Activated naive CD4-positive, alpha-beta T cell treated with anti-CD3 and anti-CD28 coated beads, Interleukin-2, amount 50 U/mL, for 16 hours (primary cell): ENCODE results near the gene ARFGAP3.

Experiments
- DNase-seq: peaks from one replicate; pipeline ENCODE4 v3.0.0-alpha.2; 2020

The ARFGAP3 gene, protein sequence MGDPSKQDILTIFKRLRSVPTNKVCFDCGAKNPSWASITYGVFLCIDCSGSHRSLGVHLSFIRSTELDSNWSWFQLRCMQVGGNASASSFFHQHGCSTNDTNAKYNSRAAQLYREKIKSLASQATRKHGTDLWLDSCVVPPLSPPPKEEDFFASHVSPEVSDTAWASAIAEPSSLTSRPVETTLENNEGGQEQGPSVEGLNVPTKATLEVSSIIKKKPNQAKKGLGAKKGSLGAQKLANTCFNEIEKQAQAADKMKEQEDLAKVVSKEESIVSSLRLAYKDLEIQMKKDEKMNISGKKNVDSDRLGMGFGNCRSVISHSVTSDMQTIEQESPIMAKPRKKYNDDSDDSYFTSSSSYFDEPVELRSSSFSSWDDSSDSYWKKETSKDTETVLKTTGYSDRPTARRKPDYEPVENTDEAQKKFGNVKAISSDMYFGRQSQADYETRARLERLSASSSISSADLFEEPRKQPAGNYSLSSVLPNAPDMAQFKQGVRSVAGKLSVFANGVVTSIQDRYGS

DNA sequence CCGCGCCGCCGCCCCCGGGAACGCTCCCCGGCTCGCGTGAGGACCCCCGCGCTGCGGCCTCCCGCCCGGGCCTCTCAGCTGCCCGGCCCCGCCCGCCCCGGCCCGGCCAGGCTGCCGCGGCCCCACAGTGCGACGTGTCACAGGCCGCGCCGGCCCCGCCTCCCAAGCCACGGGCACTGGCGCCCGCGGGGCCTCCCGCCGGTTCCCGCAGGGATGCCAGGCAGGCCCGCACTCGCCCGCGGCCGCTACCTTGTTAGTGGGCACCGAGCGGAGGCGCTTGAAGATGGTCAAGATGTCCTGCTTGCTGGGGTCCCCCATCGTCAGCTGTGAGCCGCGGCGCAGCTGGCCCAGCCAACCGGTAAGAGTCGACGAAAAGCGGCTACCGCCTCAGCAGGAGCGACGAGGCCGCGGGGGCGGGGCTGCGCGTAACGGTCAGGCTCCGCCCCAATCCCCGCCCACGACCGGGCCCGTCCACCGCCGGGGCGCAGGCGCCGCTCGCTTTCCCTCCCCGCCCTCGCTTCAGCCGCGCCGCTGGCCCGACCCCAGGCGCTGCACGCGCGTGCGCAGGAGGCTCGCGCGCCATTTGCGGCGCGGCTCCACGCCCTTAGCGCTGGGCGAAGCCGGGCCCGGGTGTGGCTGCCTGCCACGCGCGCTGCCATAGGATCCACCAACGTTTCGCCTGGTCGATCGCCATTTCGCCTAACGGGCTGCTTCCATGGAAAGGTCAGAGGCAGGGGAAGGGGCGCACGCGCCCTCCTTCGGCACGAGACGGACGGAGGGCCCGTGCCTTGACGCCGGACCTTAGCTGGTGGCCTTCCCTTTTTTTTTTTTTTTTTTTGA lies at the start of gene ARFGAP3:
Gene ARFGAP3, minus strand, starts transcription at position 409 of the 840 bp plus-strand sequence. Its CDS starts 91 bp downstream, at position 318.
- peak; percentile 94 for DNase-seq

DNA sequence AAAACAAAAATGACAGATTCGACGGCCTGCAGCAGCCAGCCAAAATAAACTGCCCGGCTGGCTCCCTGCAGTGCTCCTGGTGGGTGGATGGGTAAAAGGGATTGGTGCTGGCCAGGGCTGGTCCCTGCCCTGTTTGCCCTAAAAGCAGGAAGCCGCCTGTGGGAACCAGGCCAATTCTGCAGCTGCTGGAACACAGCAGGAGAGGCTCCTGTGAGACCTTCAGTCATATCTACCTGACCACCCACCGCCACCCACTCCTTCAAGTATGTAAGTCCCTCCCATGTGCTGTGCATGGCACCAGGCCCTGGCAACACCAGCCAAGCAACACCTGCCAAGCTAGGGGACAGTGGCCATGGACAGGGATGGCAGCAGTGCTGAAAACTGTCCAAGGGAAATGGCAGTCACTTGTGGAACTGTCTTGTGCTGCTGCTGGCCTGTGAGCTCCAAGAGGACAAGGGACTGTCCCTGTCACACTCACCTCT lies 48.7 kb upstream of the ARFGAP3 start:
- DNase-seq: no peak

DNA sequence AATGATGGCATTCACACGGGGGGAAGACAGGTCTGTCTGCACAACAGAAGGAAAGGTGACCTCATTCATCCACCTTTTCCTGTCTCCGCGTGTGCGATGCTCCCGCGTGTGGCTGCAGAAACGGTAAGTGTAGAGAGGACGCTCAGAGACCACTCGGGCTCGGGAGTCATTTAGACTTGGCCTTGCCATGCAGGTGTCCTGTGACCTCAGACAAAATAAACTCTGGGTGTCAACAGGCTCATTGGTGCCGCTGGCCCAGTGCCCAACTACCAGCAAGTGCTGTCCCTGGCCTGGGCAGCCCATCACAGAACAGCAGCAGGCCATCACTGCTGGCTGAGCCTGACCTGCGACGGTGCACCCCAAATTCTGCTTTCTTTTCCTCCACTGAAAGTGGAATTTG lies 48.1 kb upstream of the ARFGAP3 start:
- DNase-seq: no peak

DNA sequence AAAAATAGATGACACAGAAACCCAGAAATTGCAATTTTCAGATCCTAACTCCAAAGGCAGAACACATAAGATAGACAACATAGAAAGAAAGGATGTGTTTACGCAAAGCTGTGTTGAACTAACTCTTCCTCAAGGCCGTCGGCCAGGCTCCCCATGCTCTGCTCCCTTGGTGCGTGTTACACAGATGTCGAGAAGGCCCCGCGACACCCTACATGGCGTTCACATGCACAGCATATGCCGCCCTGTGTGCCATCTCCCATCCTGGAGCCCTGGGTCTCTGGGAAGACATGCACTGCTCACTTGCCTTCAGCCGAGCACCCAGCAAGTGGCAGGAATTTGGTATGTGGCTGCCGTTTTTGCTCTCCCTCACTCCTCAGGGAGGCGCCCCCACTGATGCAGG lies 47.0 kb upstream of the ARFGAP3 start:
- DNase-seq: no peak

DNA sequence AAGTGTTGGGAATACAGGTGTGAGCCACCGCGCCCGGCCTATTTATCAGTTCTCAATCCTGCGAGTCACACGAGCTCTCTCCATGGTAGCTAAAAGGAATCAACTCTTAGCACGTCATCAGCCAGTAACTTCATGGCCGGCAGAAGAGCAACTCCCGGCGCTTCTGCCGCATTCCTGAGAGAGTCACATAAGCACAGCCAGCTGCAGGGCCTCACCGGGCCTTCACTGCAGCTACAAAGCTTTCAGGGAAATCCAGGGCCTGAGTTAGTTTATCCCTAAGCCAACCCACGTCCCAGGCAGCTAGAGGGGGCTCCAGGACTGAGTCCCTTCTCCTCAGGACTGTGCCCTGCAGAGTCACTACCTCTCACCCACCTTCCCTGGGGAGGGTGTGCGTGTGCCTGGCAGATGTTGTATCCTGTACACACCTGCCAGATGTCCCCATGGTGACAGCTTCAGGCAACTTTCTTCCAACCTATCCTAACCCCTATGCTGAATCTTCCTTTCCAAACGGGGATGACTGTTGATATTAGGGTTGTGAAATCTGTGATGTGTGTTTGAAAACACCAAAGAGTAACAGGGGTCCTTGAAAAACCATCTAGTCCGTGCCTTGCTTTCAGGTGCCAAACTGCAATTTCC lies 45.9 kb upstream of the ARFGAP3 start:
- no peak for DNase-seq

DNA sequence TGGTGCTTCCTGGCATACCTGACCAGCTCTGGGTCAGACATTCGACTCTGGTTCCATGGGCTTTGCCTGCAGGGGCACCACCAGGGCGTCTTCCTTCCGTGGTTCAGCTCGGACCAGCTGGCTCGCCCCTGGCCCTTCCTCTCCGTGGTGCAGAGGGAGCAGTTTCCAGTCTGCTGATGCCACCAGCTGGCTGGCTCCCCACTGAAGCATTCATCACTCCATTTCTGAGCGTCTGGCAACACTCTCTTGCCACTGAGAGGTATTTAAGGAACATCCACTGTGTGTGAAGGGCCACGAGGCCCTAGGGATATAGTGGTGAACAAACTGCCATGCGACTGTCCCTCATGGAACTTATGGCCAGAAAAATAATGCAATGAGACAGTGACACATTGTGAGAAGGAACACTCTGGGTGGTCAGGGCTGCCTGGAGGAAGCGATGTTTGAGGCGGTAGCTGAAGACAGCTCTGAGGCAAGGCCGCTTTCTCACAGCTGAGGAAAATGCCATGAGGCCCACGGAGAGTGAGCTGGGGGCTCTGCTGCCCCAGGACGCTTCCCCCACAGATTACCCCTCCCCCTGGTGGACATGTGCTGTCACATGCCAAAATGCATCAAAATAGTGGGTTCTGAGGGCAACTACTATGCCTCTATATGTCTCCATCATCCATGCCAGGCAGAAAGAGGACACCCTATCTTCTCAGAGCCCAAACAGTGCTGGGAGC lies 44.9 kb upstream of the ARFGAP3 start:
- no peak for DNase-seq

DNA sequence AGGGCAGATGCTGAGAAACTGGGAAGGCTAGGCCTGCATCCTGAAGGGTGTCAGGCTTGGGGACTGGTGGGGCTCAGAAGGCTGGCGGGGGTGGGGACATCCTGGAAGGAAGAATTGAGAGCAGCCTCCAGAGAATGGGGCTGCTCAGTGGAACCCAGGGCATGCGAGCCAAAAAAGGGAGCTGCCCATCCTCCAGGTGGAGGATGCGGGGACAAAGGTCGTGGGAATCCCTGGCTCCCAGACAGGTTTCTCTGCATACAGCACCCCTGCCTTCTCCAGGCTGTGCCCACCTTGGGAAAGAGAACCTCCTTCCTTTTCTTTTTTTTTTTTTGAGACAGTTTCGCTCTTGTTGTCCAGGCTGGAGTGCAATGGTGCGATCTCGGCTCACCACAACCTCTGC lies 40.9 kb upstream of the ARFGAP3 start:
- DNase-seq: no peak

DNA sequence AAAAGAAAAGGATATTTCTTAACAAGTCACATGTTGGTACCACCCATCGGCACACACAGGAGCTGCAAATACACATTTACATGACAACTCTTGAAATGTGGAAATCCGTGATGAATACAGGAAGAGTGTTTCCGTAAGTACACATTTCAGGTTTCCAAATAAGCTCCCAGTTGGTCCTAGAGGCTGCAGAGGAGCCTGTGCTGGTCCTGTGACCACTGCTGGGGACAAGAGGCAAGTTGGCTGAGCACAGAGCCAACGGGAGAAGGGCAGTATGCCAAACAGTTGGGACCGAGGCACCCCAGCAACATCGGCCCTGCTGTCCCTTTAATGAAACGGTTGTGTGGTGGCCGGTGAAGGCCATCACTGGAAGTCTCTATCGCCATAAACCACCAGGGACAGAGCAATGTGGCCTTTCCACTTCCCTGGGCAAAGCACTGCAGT lies 38.5 kb upstream of the ARFGAP3 start:
- no peak for DNase-seq

DNA sequence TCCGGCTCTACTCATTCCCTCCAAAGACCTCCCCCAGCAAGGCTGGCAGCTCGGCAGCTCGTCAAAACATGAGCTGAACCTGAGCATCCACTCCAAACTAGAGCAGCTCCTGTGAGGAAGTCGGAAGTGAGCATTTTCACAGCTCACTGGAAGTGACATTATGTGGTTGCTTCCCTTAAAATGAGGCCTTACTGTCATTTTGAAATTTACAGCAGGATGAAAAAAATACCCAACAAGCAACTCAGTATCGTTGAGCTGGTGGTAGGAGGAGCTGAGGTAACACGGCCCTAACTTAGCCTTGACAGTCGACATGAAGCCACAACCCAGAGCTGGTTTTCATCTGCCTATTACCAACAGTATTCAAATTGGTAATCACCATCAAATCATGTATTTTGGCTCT lies 38.0 kb upstream of the ARFGAP3 start:
- no peak for DNase-seq

DNA sequence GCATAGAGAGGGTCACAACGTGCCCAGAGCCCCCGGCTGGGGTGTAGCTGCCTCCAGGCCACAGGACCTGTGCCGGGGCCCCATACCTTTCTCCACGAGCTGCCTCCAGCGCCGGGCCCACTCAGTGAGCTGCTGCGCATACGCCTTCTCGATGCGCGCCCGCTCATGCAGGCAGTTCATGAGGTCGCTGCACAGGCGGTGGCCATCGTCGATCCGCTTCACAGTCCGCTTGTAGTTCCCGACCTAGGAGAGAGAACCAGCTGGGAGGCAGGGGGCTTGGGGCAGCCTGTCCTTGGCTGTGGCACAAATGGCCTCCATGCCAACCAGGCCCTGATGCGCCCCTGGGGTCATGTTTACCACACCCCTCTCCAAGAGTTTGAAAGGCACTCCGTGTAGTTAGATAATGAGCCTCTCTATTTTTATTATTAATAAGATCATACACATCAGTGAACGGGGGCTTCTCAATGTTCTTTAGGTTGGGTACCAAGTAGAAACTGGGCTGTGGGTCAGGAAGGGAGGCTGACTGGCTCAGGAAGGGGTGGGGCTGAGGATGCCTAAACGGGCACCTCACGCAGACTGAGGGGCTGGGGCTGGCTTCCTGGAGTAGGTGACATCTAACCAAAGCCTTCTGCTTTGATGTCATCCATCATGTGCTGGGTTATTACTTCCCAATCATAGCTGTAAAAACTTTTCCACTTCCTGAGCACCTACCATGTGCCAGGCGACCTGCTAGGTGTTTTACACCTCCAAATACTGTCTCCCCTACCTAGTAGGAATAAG lies 36.5 kb upstream of the ARFGAP3 start:
- DNase-seq: no peak

DNA sequence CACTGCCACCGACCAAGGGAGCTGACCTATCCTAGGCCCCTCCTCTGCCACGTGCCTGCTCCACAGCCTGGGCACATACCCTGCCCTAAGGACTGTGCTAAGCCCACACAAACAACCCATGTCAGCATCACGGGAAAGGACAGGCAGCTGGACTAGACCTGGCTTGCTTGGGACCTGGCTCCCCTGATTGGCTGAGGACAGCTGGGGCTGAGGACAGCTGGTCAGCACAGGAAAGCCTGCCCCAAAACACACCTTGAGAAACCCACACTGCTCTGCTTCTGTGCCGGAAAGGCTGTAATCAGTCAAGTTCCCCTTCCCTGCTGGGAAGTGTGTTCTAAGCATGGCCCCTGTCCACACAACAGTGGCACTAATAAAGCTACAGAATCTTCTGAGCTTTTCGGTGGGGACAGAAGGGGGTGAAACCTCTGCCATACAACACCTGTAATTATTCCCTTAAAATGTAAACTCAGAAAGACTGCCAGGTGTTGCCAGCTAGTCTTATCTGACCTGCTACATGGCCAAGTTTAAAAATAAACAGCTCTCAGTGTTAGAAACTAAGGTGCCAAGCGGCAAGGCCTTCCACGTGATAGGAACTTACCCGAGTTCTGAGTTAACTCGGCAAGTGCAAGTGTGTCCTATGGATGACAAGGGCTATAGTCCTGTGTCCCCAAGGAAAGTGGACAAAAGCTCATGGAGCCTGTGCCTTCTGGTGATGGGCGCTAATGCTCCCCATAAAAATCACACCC lies 35.7 kb upstream of the ARFGAP3 start:
- no peak for DNase-seq

DNA sequence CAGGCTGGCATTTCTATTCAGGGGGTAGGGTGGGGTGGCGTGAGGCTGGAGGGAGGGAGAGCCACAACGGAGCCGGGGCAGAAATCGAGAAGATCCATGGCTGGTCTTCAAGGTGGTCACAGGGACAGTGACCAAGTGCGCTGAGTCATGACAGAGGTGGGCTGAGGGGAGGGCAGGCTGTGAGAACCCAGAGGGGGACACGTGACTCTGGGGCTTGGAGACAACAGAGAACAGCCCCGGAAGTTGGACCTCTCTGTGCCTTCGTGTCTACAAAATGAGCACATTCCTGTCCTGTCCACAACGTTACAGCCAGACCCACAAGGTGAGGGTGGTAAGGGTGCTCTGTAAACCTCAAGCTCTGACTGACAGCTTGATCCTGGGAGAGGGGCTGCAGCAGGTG lies 35.1 kb upstream of the ARFGAP3 start:
- DNase-seq: no peak

DNA sequence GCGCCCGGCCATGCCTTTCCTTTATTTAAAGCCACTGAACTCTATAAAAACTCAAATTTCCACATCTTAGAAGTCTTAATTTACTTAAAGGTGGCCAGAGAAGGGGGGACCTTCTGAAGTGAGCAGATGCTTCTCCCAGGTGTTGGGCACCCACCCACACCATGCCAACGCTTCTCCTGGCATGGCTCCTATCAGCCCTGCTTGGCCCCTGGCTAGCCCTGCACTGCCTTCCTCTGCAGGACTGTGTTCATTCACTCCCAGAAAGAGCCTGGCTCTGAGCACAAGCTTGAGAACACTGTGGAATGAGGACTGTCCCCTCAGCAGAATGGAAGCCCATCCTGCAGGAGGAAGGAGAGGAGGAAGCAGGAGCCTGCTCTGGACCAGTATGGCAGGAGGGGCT lies 34.6 kb upstream of the ARFGAP3 start:
- DNase-seq: no peak

DNA sequence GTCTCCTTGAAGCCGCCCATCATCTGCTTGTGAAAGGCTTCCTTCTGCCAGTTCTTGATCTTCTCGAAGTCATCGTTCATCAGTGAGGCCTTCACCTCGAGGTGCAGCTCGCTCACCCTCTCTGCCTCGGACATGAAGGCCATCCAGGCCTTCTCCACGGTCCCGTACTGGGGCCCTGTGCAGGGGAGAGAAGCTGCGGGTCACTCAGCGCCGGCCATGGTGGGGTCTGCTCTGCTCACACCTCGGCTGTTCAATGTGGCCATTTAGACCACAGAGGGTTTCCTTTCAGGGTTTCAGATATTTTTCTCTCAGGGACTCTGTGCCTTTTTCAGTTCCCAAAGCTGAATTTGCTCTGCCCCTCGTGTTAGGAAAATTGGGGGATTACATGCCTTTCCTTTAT lies 33.9 kb upstream of the ARFGAP3 start:
- no peak for DNase-seq

DNA sequence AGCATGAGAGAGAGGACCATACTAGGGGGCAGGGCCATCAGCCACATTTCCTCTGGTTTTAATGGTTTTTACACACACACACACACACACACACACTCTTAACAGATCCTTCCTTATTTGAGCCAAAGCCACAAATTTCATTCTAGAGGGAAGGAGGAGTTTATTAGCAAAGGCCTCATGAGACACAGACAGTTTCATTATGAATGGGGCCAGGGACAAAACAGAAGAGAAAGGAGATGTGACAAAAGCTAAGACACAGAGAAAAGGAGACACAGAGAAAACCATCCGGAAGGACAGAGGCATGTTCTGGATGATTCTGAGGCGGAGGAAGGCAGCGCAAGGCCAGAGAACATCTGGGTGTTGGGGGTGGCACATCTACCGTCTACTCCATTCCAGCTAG lies 32.2 kb upstream of the ARFGAP3 start:
- no peak for DNase-seq

DNA sequence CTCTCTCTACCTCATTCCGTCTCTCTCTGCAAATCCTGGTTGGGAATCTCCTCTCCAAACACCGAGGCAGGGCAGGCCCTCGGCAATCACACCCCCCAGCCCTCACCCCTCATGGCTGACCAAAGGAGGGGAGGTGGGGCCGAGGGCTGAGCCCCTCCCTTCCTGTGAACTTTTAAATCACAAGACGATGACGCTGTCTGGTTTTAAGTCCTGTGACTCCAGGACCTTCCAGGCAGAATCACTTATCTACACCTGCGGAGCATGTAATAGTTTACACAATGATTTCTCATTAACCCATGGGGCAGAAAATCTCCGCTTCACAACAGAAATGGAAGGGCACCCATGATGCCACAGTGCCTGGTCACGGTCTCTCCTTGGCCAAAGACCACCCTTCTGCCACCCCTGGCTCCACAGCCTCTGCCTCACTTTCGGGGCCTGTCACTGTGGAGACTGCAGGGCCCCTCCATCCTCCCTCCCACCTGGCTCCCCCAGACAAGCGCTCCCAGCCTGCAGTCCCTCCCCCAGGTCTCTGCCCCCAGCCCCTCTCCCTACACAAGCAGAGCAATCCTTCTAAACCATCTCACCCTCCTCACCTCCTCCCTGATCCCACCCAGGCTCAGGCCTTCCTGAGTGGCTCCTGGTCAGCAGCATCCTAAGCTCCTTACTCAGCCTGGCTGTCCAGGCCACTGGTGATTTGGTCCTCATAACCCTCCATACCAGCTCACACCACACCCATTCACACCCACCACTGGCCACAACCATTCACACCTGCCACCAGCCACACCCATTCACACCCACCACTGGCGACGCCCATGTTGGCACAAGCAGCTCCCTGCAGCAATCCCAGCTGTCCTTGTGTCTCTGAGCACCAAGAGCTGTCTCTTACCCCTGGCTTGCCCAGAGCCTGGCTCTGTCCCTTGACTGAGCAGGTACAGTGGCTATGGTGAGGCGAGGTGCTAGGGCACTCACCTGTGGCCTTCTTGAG lies 30.7 kb upstream of the ARFGAP3 start:
- DNase-seq: no peak

DNA sequence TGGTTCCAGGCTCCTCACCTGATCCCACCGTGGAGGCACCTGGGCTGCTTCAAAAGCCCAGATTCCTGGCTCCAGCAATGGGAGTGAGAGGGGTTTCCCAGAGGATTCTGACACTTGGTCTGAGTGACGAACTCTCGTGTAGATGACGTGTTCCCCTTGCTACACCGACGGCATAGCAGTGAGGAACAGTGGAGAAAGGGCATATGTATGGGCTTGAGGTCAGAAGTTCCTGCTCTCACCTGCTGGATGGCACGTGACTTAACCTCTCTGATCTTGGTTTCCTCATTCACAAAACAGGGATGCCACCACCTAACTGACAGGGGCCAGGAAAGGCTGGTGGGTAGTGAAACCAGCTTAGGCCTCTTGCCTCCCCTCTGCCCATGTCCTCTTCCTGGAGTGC lies 30.0 kb upstream of the ARFGAP3 start:
- DNase-seq: no peak

DNA sequence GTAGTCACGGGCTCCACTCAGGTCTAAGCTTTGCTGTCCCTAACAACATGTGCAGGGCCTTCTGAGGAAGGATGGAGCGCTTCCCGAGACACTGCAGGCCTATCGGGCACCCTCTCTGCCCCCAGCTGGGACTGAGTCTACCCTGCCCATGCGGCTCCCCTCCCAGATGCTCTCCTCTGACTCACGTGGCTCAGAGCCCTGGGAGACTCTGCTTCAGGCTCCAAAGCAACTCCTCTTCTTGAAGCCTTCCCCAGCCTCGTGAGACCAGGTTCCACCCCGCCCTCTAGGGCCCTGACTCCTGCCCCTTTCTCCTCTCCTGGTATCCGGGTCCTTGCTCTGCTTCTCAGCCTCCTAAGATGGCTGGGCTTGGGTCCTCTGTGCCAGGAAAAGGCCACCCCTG lies 28.4 kb upstream of the ARFGAP3 start:
- DNase-seq: no peak

DNA sequence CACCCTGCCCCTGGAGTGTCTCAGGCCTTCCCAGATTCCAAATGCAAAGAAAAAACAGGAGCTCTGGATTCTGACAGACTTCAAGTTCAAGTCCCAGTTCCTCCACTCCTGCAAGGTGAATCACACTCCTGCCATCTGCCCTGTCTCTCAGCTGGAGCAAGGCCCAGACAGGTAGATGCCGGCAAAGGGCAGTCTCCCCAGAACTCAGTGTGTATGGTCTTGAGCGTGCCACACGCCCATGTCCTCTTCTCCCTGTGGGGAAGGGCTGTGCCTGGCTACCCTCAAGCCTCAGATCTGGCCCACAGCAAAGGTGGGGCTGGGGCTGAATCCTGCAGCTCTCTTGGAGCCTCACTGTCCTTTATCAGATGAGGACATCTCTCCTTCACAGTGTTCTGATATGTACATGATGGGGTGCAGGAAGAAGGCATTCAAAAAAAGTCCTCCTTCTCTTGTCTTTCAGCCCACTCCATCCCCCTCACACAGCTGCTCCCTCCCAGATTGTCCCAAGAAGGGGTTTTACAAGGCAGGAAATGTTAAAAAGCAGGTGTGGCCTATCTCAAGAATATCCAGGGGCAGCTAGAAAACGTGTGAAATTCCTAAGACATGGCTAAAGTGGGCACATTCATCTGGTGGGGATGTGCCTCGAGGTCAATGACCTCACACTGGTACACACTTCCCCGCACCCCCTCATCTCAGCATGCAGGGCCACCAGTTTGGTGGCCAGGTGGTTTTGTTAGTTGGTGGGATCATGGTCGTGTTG lies 27.7 kb upstream of the ARFGAP3 start:
- DNase-seq: no peak
